Prostate gland (tissue), 2 donors: ENCODE results near the gene SFMBT1. TPM values are rescaled to one million over a fixed set of nuclear protein-coding genes. Genes with fewer than 3 reads are reported as not detected.

ENCODE experiments used
- DNase-seq: peaks from one replicate; pipeline ENCODE4 v3.0.0-alpha.2; 2019; ENCODE audit warnings: low spot score
- H3K27ac ChIP-seq, 2 donors: fragments of 200-600 bp; sonication (generic); 2 replicates each; pipeline ENCODE4 v1.5.1; 2017 to 2019
- H3K27me3 ChIP-seq: fragments of 200-600 bp; sonication (generic); replicated peaks from 2 replicates; pipeline ENCODE4 v1.5.1; 2019; ENCODE audit not compliant: insufficient read depth
- H3K36me3 ChIP-seq, 2 donors: fragments of 200-600 bp; sonication (generic); 1 replicate in 1 of 2; 2 replicates in 1 of 2; pipeline versions ENCODE4 v1.5.1 to v1.8.1; 2017 to 2019
- H3K4me1 ChIP-seq: fragments of 200-600 bp; sonication (generic); replicated peaks from 2 replicates; pipeline ENCODE4 v1.5.1; 2019
- H3K4me3 ChIP-seq, 2 donors: fragments of 200-600 bp; sonication (generic); 2 replicates each; pipeline ENCODE4 v1.5.1; 2017 to 2019
- H3K9me3 ChIP-seq: fragments of 200-600 bp; sonication (generic); 2 replicates; pipeline ENCODE4 v1.5.1; 2017
- CTCF ChIP-seq, 4 experiments: fragments of 200-600 bp in 2 of 4; fragments of 450-650 bp in 2 of 4; sonication (generic) in 2 of 4; IDR thresholded peaks; 1 replicate in 3 of 4; 2 replicates in 1 of 4; pipeline ENCODE4 v1.5.1; 2016 to 2019; ENCODE audit warnings: antibody characterized with exemption in 4 of 4, mild to moderate bottlenecking in 2 of 4, moderate library complexity in 2 of 4
- POLR2A ChIP-seq: fragments of 450-650 bp; IDR thresholded peaks from one replicate; pipeline ENCODE4 v1.6.1; 2016; ENCODE audit warnings: antibody characterized with exemption, mild to moderate bottlenecking
- POLR2AphosphoS5 ChIP-seq: sonication (generic); formaldehyde crosslinking; IDR thresholded peaks from one replicate; pipeline ENCODE4 v1.6.1; 2017; ENCODE audit warnings: antibody characterized with exemption
- WGBS: methylation state at CpG from one replicate; pipeline ENCODE4 v1.1.5; 2018; 5-methylcytosine and 5-hydroxymethylcytosine counted together
- intact Hi-C: fragments of 100-400 bp; cut with DNase I; formaldehyde crosslinking; loops from one replicate; pipeline ENCODE4 v1.14.2; 2022
- total RNA-seq, 2 donors: library from RNA; depleted of rRNA; stranded (reverse); fragments of >200 nt; gene quantifications; one replicate each; pipeline ENCODE4 v1.1.0, GENCODE V29; 2016

The SFMBT1 gene
- total RNA-seq, 2 donors from 2014 or later, result 35.3 to 37.4 TPM

DNA sequence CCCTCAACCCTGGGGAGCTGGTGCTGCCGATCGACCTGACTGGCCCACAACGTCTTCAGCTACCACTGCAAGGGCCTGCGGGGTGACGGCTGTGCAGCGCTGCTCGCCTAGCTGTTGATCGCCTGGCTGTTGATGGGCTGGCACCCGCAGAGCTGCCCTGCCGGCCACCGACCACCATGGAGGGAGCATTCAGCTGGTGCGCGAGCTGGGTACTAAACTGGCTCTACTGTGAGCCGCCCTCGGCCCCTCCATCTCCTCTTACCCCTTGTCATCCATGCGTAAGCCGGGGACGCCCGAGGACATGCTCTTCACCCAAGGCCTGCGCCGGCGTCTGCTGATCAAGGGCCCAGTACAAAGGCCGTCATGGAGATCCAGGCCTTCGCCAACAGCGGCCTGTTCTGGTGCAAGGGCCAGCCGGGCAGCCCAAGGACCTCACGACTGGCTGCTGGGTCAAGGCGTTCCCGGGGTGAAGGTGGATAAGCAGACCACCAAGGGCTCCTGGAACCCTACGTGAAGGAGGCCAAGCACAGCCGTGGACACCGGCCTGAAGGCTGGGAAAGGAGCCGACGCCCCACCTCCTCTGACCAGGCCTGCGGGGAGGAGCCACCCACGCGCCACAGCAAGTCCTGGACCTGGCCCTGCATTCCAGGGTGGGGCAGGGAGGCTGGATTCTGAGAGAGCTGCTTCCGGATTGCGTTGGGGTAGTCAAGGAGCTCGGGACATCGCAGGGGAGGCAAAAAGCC lies 46.9 kb downstream of the SFMBT1 start:
- 91% methylated on average over 8 of the region's 41 CpGs for WGBS
- no peaks in the 10 kb centered on the region for H3K27me3 ChIP-seq
- no peak for DNase-seq
- H3K4me3 ChIP-seq, result no peak overlapping the region
- H3K4me1 ChIP-seq, result no peaks in the 10 kb centered on the region
- no peaks in the 10 kb centered on the region for H3K9me3 ChIP-seq
- H3K27ac ChIP-seq, result no peak overlapping the region
- no peaks in the 10 kb centered on the region for H3K36me3 ChIP-seq
- intact Hi-C loops, result no loop called here
- TF ChIP-seq POLR2A (no peak), CTCF (IDR thresholded peaks at IDR 0.05) (no peak), POLR2AphosphoS5 (no peak)

DNA sequence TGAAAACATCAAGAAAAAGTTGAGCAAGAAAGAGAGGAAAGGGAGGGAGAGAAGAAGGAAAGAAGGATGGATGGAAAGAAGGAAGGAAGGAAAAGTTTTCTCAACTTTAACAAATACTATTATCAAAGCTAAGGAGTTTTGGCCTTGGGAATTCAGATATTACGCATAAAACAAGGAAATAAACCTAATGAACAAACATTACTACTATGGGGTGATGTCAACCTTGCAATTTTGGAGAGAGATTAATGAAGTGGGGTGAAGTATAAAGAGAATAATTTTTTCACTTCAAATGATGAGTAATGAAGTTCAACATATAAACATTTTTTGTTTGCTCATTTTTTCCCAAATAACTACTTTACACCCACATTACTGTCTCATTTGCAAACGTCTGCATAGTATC lies 55.2 kb downstream of the SFMBT1 start:
- TF ChIP-seq POLR2AphosphoS5, result no peak
- TF ChIP-seq POLR2A, result no peak
- TF ChIP-seq CTCF (IDR thresholded peaks at IDR 0.05), result no peak
- no peak for DNase-seq
- Histone ChIP-seq H3K27me3 (no peaks in the 10 kb centered on the region), H3K4me3 (no peak overlapping the region), H3K27ac (no peak overlapping the region), H3K4me1 (no peaks in the 10 kb centered on the region), H3K36me3 (no peaks in the 10 kb centered on the region), H3K9me3 (no peaks in the 10 kb centered on the region)
- intact Hi-C loops, result no loop called here
- 85% methylated on average over 2 of the region's 2 CpGs for WGBS

- no peaks in the 10 kb centered on the region for H3K4me1 ChIP-seq
- no peaks in the 10 kb centered on the region for H3K9me3 ChIP-seq
- intact Hi-C loops, result no loop called here
- 65% methylated on average over 3 of the region's 3 CpGs for WGBS
- no peak overlapping the region for H3K27ac ChIP-seq
- H3K4me3 ChIP-seq, result no peak overlapping the region
- H3K36me3 ChIP-seq, result no peaks in the 10 kb centered on the region
- no peaks in the 10 kb centered on the region for H3K27me3 ChIP-seq
- DNase-seq, result no peak
- TF ChIP-seq CTCF (IDR thresholded peaks at IDR 0.05), result peak in 1 of 4 experiments; percentile 29
- TF ChIP-seq POLR2AphosphoS5, result no peak
- TF ChIP-seq POLR2A, result no peak
Measured at GRCh38 chr3:52986938-52987337, 58.9 kb downstream of the SFMBT1 start.

DNA sequence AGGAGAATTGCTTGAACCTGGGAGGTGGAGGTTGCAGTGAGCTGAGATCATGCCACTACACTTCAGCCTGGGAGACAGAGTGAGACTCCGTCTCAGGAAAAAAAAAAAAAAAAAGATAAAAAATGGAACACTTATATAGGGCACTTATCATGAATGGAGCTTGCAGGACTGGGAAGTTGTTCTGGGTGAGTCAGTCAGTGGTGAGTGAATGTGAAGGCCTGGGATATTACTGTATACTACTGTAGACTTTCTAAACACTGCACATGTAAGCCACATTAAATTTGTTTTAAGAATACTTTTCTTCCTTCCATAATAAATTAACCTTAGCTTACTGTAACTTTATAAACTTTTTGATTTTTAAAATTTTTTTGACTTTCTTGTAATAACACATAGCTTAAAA lies 59.8 kb downstream of the SFMBT1 start:
- Histone ChIP-seq H3K27ac (no peak overlapping the region), H3K36me3 (no peaks in the 10 kb centered on the region), H3K4me1 (no peaks in the 10 kb centered on the region), H3K9me3 (no peaks in the 10 kb centered on the region), H3K4me3 (no peak overlapping the region), H3K27me3 (no peaks in the 10 kb centered on the region)
- 100% methylated on average over 1 of the region's 1 CpG for WGBS
- DNase-seq, result no peak
- intact Hi-C loops, result no loop called here
- TF ChIP-seq CTCF (IDR thresholded peaks at IDR 0.05) (no peak), POLR2AphosphoS5 (no peak), POLR2A (no peak)

DNA sequence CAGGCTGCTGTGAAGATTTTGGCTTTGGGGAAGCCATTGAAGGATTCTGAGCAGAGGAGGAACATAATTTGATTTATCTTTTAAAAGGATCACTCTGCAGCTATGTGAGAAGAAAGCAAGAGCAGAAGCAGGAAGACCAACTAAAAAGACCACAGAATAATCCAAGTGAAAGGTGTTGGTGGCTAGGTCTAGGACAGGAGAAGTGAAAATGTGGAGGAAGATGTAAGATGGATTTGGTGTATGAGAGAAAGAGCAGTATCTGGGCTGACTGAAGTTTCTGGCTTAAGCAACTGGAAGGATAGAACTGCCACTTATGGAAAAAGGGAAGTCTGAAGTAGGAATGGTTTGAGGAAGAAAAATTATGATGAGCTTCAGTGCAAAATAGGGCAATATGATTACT lies 62.0 kb downstream of the SFMBT1 start:
- Histone ChIP-seq H3K27ac (no peak overlapping the region), H3K36me3 (no peaks in the 10 kb centered on the region), H3K27me3 (no peaks in the 10 kb centered on the region), H3K4me1 (no peaks in the 10 kb centered on the region), H3K9me3 (no peaks in the 10 kb centered on the region), H3K4me3 (no peak overlapping the region)
- intact Hi-C loops, result no loop called here
- no peak for DNase-seq
- TF ChIP-seq POLR2AphosphoS5 (no peak), CTCF (IDR thresholded peaks at IDR 0.05) (no peak), POLR2A (no peak)
